ENCODE results near the gene PNPLA5. TPM values are rescaled to one million over a fixed set of nuclear protein-coding genes. Genes with fewer than 3 reads are reported as not detected.

PNPLA5 gene
- total RNA-seq, 1 experiment from 2014 or later: 5.3 TPM

- DNase-seq (ENCODE audit: low spot score) (no peak), ATAC-seq (peak; percentile 14; the same call in 1 of the 2 replicates)
- POLR2A ChIA-PET: no interaction called here
- Mint-ChIP-seq H3K4me3 (no peak overlapping the region), H3K9me3 (no peaks in the 10 kb centered on the region), H3K27me3 (ENCODE audit: low read depth) (no peaks in the 10 kb centered on the region), H3K27ac (peak overlapping the region; percentile 69), H3K4me1 (peaks cover 27% of the 10 kb centered on the region), H3K36me3 (no peaks in the 10 kb centered on the region)
- no peak for TF ChIP-seq ZNF121 (CRISPR knock-in tag; IDR thresholded peaks at IDR 0.05)
- TF ChIP-seq ZNF263 (CRISPR knock-in tag; IDR thresholded peaks at IDR 0.05; ENCODE audit: low read depth): 0 out of 2 replicates have a peak, but pooled peaks have one; percentile 33
- CTCF ChIA-PET: interaction anchor here (0.9 to 11.6 kb wide), 5 partner anchors 23 to 100 kb away, joined by 3 to 140 read pairs (median 3); no protein-coding TSS in a partner anchor
These were observed 45.8 kb downstream of the PNPLA5 start for GRCh38 chr22:43845981-43846380.

DNA sequence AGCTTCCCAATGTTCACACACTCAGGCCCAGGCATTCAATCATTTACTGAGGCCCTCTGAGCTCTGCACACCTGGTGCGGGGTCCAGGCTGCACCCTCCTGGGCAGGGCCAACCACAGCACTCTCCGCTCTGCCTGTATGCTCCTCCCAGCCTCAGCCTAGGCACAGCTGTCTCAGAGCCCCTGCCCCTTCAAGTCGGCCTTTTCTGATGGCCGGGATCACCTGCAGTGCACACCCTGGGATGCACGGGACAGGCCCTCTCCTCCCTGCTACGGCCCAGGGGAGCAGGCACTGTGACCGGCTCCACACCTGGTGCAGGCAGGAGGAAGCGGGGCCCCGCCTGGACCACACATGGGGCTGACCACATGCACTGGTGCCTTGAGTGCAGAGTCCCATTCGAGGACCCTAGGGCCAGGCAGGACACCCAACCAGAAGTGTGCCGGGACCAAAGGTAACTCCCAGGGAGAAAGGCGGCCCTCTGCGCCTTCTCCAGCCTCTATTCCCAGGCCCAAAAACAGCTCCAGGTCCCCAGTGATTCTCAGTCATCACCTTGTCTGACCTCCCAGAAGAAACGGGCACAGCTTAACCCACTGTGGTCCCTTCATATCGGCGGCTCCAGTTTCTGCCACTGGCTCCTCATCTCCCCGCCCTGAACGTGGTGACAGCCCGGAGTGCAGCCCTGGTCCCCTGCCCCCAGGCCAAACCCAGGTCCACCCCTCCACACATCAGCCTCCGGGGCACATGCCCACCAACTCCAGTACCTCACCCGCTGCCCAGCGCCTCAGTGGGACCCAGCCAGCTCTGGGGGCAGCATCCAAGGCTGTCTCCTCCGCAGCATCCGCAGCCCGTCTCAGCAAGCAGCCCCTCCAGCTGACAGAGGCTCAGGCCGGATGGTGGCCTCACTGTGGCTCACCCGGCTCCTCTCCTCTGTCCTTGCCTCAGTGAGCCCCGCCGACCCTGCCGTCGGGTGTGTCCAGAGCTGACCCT, 47.0 kb downstream of the PNPLA5 start:
- H3K4me3 Mint-ChIP-seq: no peak overlapping the region
- no peaks in the 10 kb centered on the region for H3K36me3 Mint-ChIP-seq
- peaks cover 25% of the 10 kb centered on the region for H3K4me1 Mint-ChIP-seq
- no peaks in the 10 kb centered on the region for H3K27me3 Mint-ChIP-seq (ENCODE audit: low read depth)
- H3K9me3 Mint-ChIP-seq: no peaks in the 10 kb centered on the region
- DNase-seq (ENCODE audit: low spot score) (no peak), ATAC-seq (no peak)
- TF ChIP-seq MXD4 (CRISPR knock-in tag; IDR thresholded peaks at IDR 0.05; ENCODE audit: borderline replicate concordance): no peak
- no peak for TF ChIP-seq RORB (CRISPR knock-in tag; IDR thresholded peaks at IDR 0.05)
- TF ChIP-seq NFE2L1 (CRISPR knock-in tag; IDR thresholded peaks at IDR 0.05): no peak
- TF ChIP-seq FOXP4 (CRISPR knock-in tag; IDR thresholded peaks at IDR 0.05): no peak
- no peak for TF ChIP-seq TEAD4 (CRISPR knock-in tag; IDR thresholded peaks at IDR 0.05)
- no peak for TF ChIP-seq NFYB (CRISPR knock-in tag; conservative IDR thresholded peaks at IDR 0.05; ENCODE audit: low read depth)
- no peak for TF ChIP-seq CREM (CRISPR knock-in tag; IDR thresholded peaks at IDR 0.05)
- TF ChIP-seq, protein P1, sequence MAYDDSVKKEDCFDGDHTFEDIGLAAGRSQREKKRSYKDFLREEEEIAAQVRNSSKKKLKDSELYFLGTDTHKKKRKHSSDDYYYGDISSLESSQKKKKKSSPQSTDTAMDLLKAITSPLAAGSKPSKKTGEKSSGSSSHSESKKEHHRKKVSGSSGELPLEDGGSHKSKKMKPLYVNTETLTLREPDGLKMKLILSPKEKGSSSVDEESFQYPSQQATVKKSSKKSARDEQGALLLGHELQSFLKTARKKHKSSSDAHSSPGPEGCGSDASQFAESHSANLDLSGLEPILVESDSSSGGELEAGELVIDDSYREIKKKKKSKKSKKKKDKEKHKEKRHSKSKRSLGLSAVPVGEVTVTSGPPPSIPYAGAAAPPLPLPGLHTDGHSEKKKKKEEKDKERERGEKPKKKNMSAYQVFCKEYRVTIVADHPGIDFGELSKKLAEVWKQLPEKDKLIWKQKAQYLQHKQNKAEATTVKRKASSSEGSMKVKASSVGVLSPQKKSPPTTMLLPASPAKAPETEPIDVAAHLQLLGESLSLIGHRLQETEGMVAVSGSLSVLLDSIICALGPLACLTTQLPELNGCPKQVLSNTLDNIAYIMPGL (CRISPR knock-in tag; IDR thresholded peaks at IDR 0.05): no peak
- TF ChIP-seq ATF2 (CRISPR knock-in tag; IDR thresholded peaks at IDR 0.05; ENCODE audit: borderline replicate concordance, low read depth): no peak
- TF ChIP-seq, protein P2, sequence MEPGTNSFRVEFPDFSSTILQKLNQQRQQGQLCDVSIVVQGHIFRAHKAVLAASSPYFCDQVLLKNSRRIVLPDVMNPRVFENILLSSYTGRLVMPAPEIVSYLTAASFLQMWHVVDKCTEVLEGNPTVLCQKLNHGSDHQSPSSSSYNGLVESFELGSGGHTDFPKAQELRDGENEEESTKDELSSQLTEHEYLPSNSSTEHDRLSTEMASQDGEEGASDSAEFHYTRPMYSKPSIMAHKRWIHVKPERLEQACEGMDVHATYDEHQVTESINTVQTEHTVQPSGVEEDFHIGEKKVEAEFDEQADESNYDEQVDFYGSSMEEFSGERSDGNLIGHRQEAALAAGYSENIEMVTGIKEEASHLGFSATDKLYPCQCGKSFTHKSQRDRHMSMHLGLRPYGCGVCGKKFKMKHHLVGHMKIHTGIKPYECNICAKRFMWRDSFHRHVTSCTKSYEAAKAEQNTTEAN (CRISPR knock-in tag; IDR thresholded peaks at IDR 0.05): no peak
- TF ChIP-seq ZNF219 (CRISPR knock-in tag; IDR thresholded peaks at IDR 0.05; ENCODE audit: borderline replicate concordance): no peak
- POLR2A ChIA-PET: interaction anchor here (0.6 kb wide), 1 partner anchor 12 kb away, joined by 5 read pairs; no protein-coding TSS in a partner anchor
- peak overlapping the region; percentile 73; the same call in 1 of the 2 replicates for H3K27ac Mint-ChIP-seq
- CTCF ChIA-PET: interaction anchor here (1.1 to 11.6 kb wide), 7 partner anchors 8 to 101 kb away, joined by 3 to 140 read pairs (median 4); no protein-coding TSS in a partner anchor
